OCI-LY3 (cell line): ENCODE measurements around the gene DAO.

Source experiments
- H2AFZ ChIP-seq: fragments of 200-600, 300-600 bp; shearing (Covaris generic); 2 replicates; pipeline ENCODE4 v1.6.0; 2014; ENCODE audit warnings: antibody characterized with exemption, low read depth, low read length
- H3K27ac ChIP-seq: fragments of 200-600, 300-600 bp; sonication (generic); 2 replicates; pipeline ENCODE4 v1.5.1; 2014; ENCODE audit warnings: mild to moderate bottlenecking, low read length, moderate library complexity, mixed read lengths
- H3K27me3 ChIP-seq: fragments of 200-600, 300-600 bp; sonication (generic); 2 replicates; pipeline ENCODE4 v1.6.1; 2014; ENCODE audit warnings: low read depth, low read length, mixed read lengths
- H3K36me3 ChIP-seq: fragments of 200-600, 300-600 bp; sonication (generic); replicated peaks from 2 replicates; pipeline ENCODE3; 2014; ENCODE audit warnings: low read depth, low read length, mixed read lengths
- H3K4me1 ChIP-seq: fragments of 300-600, 200-600 bp; sonication (generic); 2 replicates; pipeline ENCODE4 v1.6.1; 2014; ENCODE audit warnings: low read length, mixed read lengths
- H3K4me2 ChIP-seq: fragments of 200-600, 300-600 bp; sonication (generic); 2 replicates; pipeline ENCODE4 v1.6.1; 2014; ENCODE audit warnings: low read length, mixed read lengths
- H3K4me3 ChIP-seq: fragments of 300-600, 200-600 bp; sonication (generic); 2 replicates; pipeline ENCODE4 v1.5.1; 2014; ENCODE audit warnings: antibody characterized with exemption, mild to moderate bottlenecking, low read length, moderate library complexity
- H3K79me2 ChIP-seq: fragments of 300-600, 200-600 bp; shearing (Covaris generic); 2 replicates; pipeline ENCODE4 v1.6.1; 2014; ENCODE audit warnings: mild to moderate bottlenecking, low read length, mixed read lengths
- H3K9ac ChIP-seq: fragments of 300-600, 200-600 bp; shearing (Covaris generic); 2 replicates; pipeline ENCODE4 v1.6.0; 2014; ENCODE audit warnings: mild to moderate bottlenecking, low read length, moderate library complexity
- H3K9me3 ChIP-seq: fragments of 200-600, 300-600 bp; shearing (Covaris generic); 2 replicates; pipeline ENCODE4 v1.6.1; 2014; ENCODE audit warnings: low read length, mixed read lengths; ENCODE audit not compliant: insufficient read depth
- H4K20me1 ChIP-seq: fragments of 200-600, 300-600 bp; sonication (generic); 2 replicates; pipeline ENCODE4 v1.6.1; 2016; ENCODE audit warnings: low read length, mixed read lengths; ENCODE audit not compliant: insufficient read depth
- EZH2phosphoT487 ChIP-seq: fragments of 200-600 bp; shearing (Covaris generic); IDR thresholded peaks from 2 replicates; pipeline ENCODE4 v1.6.1; 2018; ENCODE audit warnings: antibody characterized with exemption, mixed run types, low read depth
- TF ChIP-seq, protein P1 (sequence below): fragments of 200-600, 300-600 bp; sonication (generic); IDR thresholded peaks from 2 replicates; pipeline ENCODE4 v1.5.1; 2014; ENCODE audit warnings: antibody characterized with exemption, low read length, low read depth

The DAO gene

DNA sequence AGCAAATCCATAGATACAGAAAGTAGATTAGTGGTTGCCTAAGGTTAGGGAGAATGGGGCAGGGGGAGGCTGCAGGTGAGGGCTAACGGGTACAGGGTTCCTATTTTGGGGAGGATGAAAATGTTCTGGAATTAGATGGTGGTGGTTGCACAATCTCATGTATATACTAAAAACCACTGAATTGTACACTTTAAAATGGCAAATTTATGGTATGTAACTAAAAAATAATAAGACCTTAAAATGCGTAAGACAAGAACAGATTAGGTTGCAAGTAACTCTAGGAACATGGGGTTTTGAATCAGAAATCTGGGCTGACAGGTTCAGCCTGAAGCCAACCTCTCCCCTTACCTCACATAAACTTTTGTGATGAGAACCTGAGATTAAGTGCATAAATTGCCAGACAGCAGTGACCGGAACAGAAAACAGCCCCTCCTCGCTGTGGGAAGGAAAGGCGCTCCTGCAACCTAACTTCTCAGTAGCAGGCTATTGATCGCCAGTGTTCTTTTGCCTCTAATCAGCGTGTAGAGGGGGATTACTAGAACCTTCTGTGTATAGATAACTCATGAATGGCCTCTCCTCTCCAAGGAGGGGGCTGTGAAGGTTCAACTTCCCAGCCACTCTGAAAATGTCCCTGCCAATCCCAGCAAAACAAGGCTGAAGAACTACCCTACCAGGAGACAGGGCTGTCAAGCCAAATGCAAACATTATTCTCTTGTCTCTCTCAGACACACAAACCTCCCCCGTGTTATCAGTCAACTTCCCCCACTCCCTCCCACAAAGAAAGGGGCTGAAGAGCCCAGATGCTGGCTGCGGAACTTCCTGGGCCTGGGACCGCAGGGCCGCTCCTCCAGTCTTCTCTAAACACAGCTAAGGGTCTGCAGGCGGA lies 24.4 kb upstream of the DAO start:
- no peak overlapping the region for H2AFZ ChIP-seq
- H3K9me3 ChIP-seq, result peaks cover 5% of the 10 kb centered on the region; the same call in 1 of the 2 replicates
- H3K36me3 ChIP-seq, result peaks cover 9% of the 10 kb centered on the region
- H3K79me2 ChIP-seq, result peaks cover 33% of the 10 kb centered on the region
- peaks cover 54% of the 10 kb centered on the region for H3K4me1 ChIP-seq
- H3K9ac ChIP-seq, result peak overlapping the region; percentile 74
- H4K20me1 ChIP-seq, result peaks cover 19% of the 10 kb centered on the region; the same call in 1 of the 2 replicates
- peak overlapping the region; percentile 81 for H3K4me3 ChIP-seq
- TF ChIP-seq, protein P1, sequence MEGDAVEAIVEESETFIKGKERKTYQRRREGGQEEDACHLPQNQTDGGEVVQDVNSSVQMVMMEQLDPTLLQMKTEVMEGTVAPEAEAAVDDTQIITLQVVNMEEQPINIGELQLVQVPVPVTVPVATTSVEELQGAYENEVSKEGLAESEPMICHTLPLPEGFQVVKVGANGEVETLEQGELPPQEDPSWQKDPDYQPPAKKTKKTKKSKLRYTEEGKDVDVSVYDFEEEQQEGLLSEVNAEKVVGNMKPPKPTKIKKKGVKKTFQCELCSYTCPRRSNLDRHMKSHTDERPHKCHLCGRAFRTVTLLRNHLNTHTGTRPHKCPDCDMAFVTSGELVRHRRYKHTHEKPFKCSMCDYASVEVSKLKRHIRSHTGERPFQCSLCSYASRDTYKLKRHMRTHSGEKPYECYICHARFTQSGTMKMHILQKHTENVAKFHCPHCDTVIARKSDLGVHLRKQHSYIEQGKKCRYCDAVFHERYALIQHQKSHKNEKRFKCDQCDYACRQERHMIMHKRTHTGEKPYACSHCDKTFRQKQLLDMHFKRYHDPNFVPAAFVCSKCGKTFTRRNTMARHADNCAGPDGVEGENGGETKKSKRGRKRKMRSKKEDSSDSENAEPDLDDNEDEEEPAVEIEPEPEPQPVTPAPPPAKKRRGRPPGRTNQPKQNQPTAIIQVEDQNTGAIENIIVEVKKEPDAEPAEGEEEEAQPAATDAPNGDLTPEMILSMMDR, result no peak
- no peak for TF ChIP-seq EZH2phosphoT487
- no peak overlapping the region for H3K27ac ChIP-seq
- peaks cover 14% of the 10 kb centered on the region for H3K27me3 ChIP-seq
- H3K4me2 ChIP-seq, result peak overlapping the region; percentile 84

DNA sequence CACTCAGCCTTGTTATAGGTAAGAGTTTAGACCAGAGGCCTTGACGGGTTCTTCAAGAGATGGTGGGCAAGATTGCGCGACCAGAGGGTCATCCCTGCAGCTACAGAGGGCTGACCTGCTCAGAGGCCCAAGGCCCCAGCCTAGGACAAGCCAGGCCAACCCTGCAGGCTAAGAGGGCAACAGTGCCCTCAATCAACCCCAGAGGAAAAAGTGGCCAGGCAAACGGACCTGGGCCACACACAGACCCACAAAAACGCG lies 23.8 kb upstream of the DAO start:
- peaks cover 33% of the 10 kb centered on the region for H3K79me2 ChIP-seq
- H3K4me3 ChIP-seq, result peak overlapping the region; percentile 81
- no peak for TF ChIP-seq EZH2phosphoT487
- TF ChIP-seq, protein P1, result no peak
- H3K4me1 ChIP-seq, result peaks cover 54% of the 10 kb centered on the region
- peak overlapping the region; percentile 74 for H3K9ac ChIP-seq
- H3K9me3 ChIP-seq, result peaks cover 5% of the 10 kb centered on the region; the same call in 1 of the 2 replicates
- H3K4me2 ChIP-seq, result peak overlapping the region; percentile 84
- H3K27ac ChIP-seq, result no peak overlapping the region
- no peak overlapping the region for H2AFZ ChIP-seq
- H3K27me3 ChIP-seq, result peaks cover 14% of the 10 kb centered on the region
- peaks cover 19% of the 10 kb centered on the region; the same call in 1 of the 2 replicates for H4K20me1 ChIP-seq
- peaks cover 9% of the 10 kb centered on the region for H3K36me3 ChIP-seq

DNA sequence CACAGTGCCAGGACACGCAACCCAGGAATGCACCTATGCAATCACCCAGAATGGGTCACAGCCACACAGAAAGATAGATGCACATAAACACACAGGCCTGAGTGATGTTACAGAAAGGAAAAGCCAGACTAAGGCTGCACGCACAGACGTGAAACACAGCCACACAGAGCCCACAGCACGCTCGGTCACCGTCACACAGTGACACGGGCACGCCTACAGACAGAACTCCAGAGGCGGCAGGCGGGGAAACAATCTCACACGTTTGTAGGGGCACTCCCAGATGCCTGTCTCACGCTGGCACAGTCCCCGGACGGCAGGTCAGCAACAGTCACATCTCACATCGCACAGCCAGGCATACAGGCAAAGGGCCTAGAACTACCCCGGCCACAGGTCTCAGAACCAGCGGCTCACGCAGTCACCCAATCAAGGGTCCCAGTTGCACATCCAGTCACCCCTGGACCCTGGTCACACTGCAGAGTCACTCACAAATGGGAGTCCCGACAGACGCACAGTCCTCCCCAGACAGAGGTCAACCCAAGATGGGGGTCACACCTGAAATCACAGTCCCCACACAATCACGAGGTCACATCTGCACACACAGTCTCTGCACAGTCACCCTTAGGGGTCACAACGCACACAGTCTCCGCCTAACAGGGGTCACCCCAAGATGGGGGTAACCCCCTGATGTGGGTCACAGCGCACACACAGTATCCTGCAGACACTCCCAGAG lies 23.3 kb upstream of the DAO start:
- H3K36me3 ChIP-seq, result peaks cover 9% of the 10 kb centered on the region
- H3K27ac ChIP-seq, result no peak overlapping the region
- peaks cover 54% of the 10 kb centered on the region for H3K4me1 ChIP-seq
- H3K27me3 ChIP-seq, result peaks cover 14% of the 10 kb centered on the region
- H3K9me3 ChIP-seq, result peaks cover 5% of the 10 kb centered on the region; the same call in 1 of the 2 replicates
- H3K4me3 ChIP-seq, result peak overlapping the region; percentile 81
- TF ChIP-seq, protein P1, result no peak; the same call in 1 of the 2 replicates
- no peak for TF ChIP-seq EZH2phosphoT487
- peaks cover 33% of the 10 kb centered on the region for H3K79me2 ChIP-seq
- peak overlapping the region; percentile 84 for H3K4me2 ChIP-seq
- no peak overlapping the region for H2AFZ ChIP-seq
- H3K9ac ChIP-seq, result peak overlapping the region; percentile 74
- peaks cover 19% of the 10 kb centered on the region; the same call in 1 of the 2 replicates for H4K20me1 ChIP-seq

DNA sequence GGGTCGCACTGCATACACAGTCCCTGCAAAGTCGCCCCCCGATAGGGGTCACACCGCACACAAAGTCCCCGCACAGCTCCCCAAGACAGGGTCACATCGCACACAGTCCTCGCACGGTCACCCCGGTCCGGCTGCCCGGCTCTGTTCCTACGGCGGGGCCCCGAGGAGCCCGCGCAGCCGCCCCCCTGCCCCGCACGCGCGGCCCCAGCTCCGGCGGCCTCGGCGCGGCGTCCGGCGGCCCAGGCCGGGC lies 22.8 kb upstream of the DAO start:
- TF ChIP-seq, protein P1, result no peak
- TF ChIP-seq EZH2phosphoT487, result no peak
- H3K4me2 ChIP-seq, result peak overlapping the region; percentile 84
- peaks cover 14% of the 10 kb centered on the region for H3K27me3 ChIP-seq
- H3K9me3 ChIP-seq, result peaks cover 5% of the 10 kb centered on the region; the same call in 1 of the 2 replicates
- no peak overlapping the region for H3K27ac ChIP-seq
- peak overlapping the region; percentile 74 for H3K9ac ChIP-seq
- peaks cover 57% of the 10 kb centered on the region for H3K4me1 ChIP-seq
- peaks cover 19% of the 10 kb centered on the region; the same call in 1 of the 2 replicates for H4K20me1 ChIP-seq
- peaks cover 33% of the 10 kb centered on the region for H3K79me2 ChIP-seq
- H3K4me3 ChIP-seq, result peak overlapping the region; percentile 81
- no peak overlapping the region for H2AFZ ChIP-seq
- H3K36me3 ChIP-seq, result peaks cover 9% of the 10 kb centered on the region
